Measurements from ENCODE around the gene MRPL27.
"Not testable (repeated sequence)": the region's sequence is repeated elsewhere in the genome, so short reads cannot be mapped to it uniquely, and the experiment has no call there.

The MRPL27 gene

DNA sequence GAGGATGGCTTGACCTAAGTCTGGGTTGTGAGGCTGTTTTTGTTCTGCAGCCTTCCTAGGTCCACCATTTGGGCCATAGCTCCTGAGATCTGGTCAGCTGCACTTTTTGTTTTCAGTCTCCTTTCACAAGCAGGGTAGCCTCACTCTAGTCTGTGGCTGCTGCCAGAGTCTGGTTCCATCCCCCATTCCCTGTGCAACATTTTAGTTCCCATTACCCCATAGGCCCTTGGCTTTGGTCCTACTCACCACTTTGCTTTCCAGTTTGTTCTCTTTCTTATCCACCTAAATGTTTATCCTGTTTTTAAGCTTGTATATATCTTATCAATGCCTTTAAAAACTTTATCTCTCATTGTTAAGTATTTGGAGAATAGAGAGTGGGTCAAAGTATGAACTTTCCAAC is 33.6 kb downstream of the MRPL27 start:
- TF ChIP-seq, protein P1, sequence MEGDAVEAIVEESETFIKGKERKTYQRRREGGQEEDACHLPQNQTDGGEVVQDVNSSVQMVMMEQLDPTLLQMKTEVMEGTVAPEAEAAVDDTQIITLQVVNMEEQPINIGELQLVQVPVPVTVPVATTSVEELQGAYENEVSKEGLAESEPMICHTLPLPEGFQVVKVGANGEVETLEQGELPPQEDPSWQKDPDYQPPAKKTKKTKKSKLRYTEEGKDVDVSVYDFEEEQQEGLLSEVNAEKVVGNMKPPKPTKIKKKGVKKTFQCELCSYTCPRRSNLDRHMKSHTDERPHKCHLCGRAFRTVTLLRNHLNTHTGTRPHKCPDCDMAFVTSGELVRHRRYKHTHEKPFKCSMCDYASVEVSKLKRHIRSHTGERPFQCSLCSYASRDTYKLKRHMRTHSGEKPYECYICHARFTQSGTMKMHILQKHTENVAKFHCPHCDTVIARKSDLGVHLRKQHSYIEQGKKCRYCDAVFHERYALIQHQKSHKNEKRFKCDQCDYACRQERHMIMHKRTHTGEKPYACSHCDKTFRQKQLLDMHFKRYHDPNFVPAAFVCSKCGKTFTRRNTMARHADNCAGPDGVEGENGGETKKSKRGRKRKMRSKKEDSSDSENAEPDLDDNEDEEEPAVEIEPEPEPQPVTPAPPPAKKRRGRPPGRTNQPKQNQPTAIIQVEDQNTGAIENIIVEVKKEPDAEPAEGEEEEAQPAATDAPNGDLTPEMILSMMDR (IDR thresholded peaks at IDR 0.05): no peak
- no peak overlapping the region for H3K4me3 ChIP-seq
- no peak for DNase-seq (ENCODE audit: low spot score)
- H3K27ac ChIP-seq: no peak overlapping the region

DNA sequence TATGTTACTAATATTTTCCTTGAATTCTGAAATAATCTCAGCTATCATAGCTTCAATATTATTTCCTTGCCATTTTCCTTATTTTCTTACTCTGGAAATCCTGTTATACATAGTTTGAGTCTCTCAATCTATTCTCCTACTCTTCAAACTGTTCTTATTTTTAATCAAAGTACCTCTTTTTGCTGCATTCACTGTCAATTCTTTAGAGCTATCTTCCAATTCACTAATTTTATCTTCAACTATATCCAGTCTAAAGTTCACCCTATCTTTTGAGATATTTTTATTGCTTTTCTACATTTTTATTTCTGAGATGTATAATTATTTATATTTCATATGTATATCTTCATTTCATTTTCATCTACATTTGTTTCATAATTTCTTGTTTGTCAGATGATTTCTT is 34.3 kb downstream of the MRPL27 start:
- Histone ChIP-seq H3K27ac (no peak overlapping the region), H3K4me3 (no peak overlapping the region)
- TF ChIP-seq, protein P1 (IDR thresholded peaks at IDR 0.05): no peak
- no peak for DNase-seq (ENCODE audit: low spot score)

DNA sequence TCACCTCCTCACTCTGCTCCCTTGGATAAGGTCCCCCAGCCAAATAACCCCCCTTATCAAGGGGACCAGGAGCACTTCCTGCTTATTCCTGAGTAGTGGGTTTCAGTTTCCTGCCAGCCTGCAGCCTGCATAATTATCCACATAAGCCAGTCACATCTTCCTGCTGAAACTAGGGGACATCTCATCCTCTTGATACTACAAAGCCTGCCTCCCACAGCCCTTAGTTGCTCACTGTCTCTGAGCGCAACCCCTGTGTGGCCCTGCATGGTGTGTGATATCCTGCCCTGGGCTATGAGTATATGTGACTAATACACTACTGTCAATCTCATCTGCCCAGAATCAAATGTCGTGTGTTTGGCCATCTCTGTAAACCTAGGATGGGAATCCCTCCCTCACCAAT is 35.0 kb downstream of the MRPL27 start:
- TF ChIP-seq, protein P1 (IDR thresholded peaks at IDR 0.05): no peak
- no peak for DNase-seq (ENCODE audit: low spot score)
- Histone ChIP-seq H3K4me3 (no peak overlapping the region), H3K27ac (no peak overlapping the region)

DNA sequence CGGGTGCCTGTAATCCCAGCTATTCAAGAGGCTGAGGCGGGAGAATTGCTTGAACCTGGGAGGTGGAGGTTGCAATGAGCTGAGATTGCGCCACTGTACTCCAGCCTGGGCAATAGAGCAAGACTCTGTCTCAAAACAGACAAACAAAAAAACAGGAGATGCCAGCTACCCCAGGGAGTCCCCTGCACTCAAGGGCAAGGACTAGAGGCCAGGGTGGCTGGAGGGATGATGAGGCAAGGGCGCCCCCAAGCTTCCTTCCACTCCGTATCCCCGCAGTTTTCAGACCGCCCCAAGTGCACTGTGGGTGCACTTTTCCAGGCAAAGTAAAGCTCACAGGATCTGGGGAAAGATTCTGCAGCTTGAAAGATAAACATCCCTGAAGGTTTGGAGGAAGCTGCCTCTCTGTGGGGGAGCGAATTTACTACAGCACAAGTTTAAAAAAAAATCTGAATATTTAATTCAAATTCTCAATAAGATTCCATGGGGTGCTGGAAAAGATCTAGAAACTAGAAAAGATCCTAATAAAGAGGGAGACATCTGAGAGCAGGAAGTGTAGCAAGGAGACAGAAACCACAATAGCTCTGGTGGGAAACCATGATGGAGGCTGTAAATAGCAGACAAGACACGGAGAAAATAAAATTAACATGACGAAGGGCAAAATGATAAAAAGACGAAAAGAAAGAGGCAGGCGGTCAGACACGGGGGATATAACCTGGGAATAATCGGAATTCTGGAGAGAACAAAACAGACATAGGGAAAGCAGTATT is 39.5 kb downstream of the MRPL27 start:
- DNase-seq (ENCODE audit: low spot score); H3K27ac ChIP-seq; H3K4me3 ChIP-seq: not testable (repeated sequence)

DNA sequence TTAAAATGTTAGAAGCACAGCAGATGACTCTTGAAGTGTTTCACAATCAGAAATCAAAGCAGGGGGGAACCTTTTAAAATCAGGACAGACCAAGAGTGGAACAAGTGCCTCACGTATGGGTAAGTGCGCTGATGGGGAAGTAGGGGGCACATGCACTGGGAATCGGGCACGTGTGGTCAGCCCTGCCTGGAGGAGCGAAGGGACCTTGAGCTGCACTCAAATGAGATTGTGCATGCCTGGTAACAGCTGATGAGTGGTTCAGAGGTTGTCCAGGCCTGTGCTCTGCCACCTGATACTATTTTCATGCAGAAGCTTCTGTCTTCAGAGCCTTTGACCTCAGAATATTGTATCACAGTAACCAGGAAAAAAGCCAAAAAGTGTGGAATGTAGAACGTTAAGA is 40.8 kb downstream of the MRPL27 start:
- TF ChIP-seq, protein P1 (IDR thresholded peaks at IDR 0.05): no peak
- Histone ChIP-seq H3K27ac (no peak overlapping the region), H3K4me3 (no peak overlapping the region)
- no peak for DNase-seq (ENCODE audit: low spot score)

DNA sequence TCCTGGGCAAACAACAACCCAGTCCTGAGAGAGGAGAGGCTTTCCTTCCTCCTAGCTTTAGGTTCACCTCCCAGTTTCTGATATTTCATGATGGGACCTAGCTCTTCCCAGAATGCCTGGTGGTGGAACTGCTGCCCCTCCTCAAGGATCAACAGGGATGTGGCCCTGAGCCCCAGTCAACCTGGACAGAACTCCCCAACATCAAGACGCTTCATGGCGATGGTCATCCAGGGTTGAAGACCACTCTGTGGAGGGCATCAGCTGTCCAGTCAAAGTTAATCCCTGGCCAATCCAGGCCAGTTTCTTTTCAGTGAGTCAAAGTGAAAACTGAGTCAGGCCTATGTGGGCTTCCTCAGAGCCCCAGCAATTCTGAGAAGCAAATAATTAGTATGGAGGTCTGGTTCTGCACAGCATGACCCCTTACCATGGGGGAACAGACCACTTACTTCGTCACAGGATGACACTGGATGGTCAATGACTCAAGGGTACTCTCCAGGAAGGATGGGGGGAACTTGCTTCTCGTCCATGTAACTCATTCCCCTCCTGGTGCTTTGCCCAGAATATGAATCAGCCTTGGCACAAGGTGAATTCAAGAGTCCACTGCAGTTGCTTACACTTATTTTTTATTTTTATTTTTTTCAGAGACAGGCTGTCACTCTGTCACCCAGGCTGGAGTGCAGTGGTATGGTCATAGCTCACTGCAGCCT is 41.7 kb downstream of the MRPL27 start:
- H3K4me3 ChIP-seq: no peak overlapping the region
- no peak overlapping the region for H3K27ac ChIP-seq
- TF ChIP-seq, protein P1 (IDR thresholded peaks at IDR 0.05): no peak
- DNase-seq (ENCODE audit: low spot score): no peak

DNA sequence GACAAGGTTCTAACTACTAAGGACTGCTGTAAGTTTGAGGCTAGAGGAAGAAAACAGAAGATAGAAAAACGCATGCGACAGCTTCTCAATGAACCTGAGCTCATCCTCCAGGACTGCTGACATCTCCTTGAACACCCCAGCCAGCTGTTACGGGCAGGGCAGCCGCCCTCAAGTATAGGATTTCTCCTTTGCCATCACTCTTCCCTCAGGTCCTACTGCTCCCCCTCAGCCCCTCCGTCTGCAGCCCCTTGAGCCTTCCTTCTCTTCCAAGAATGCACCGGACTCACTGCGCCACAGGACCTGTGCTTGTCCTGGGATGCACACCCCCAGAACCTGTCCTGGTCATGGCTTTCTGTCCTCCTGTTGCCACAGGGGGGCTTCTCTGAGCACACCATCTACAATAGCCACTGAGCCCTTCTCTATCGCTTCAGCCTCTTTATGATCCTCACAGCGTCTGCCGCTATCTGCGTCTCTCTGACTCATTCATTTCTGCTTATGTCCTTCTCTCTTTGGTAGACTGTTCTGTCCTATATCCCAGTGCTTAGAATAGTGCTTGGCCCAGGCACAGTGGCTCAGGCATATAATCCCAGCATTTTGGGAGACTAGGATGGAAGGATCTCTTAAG is 42.7 kb downstream of the MRPL27 start:
- Histone ChIP-seq H3K27ac (no peak overlapping the region), H3K4me3 (no peak overlapping the region)
- TF ChIP-seq, protein P1 (IDR thresholded peaks at IDR 0.05): no peak
- DNase-seq (ENCODE audit: low spot score): no peak
